ENCODE results near the gene PDE4A. TPM values are rescaled to one million over a fixed set of nuclear protein-coding genes. Genes with fewer than 3 reads are reported as not detected.
A peak's percentile ranks its signal among the peaks of the same experiment; 100 is the strongest.
"Not testable (repeated sequence)": the region's sequence is repeated elsewhere in the genome, so short reads cannot be mapped to it uniquely, and the experiment has no call there.

PDE4A gene
- total and polyA plus RNA-seq, 4 donors, result 10.3 to 23.6 (median 12.8) TPM

DNA sequence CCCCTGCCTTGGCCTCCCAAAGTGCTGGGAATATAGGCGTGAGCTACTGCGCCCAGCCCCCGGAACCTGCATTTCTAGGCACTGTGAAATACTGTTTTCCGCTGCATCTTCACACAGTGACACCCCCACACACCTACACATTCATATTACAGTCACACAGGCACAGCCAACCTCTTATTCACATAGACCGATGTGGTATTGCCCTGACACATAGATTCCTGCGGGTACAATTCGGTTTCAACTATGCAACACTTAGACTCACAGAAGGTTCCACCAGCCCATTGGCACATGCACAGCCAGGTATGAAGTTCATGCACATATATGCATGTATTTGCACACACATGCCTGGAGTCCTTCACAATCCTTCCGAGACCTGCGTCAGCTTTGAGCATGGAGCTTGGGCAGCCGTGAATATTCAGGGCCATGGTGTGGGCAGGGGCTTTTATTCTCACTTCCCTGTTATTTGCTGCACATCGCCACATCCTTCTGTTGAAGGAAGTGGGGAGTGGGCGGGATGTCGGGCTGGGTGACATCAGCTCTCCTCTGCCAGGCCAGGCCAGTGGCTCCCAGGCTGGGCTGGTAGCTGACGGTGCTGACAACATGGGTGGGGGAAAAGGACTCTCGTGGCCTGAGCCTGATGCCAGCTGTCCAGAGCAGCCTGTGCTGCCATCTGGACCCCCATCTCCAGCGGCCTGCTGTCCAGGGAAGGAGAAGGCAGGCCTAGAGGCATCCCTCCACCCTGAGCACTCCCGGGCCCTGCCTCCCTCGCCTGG, 11.6 kb upstream of the PDE4A start:
- TF ChIP-seq, protein P1, sequence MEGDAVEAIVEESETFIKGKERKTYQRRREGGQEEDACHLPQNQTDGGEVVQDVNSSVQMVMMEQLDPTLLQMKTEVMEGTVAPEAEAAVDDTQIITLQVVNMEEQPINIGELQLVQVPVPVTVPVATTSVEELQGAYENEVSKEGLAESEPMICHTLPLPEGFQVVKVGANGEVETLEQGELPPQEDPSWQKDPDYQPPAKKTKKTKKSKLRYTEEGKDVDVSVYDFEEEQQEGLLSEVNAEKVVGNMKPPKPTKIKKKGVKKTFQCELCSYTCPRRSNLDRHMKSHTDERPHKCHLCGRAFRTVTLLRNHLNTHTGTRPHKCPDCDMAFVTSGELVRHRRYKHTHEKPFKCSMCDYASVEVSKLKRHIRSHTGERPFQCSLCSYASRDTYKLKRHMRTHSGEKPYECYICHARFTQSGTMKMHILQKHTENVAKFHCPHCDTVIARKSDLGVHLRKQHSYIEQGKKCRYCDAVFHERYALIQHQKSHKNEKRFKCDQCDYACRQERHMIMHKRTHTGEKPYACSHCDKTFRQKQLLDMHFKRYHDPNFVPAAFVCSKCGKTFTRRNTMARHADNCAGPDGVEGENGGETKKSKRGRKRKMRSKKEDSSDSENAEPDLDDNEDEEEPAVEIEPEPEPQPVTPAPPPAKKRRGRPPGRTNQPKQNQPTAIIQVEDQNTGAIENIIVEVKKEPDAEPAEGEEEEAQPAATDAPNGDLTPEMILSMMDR (IDR thresholded peaks at IDR 0.05; ENCODE audit: control extremely low read depth, extremely low read depth), result no peak
- Histone ChIP-seq H3K9me3 (ENCODE audit: control insufficient read depth in 4 of 4, insufficient read depth in 3 of 4, low read length in 3 of 4) (no peaks in the 10 kb centered on the region), H3K4me3 (no peak overlapping the region), H3K9ac (ENCODE audit: insufficient read depth in 1 of 2, low read length in 2 of 2) (no peak overlapping the region), H3K36me3 (ENCODE audit: control insufficient read depth in 4 of 4, insufficient read depth in 4 of 4, low read length in 4 of 4) (no peaks in the 10 kb centered on the region), H3K4me1 (ENCODE audit: control insufficient read depth in 5 of 5, insufficient read depth in 5 of 5, low read length in 5 of 5) (peaks cover 0 to 12% (median 0%) of the 10 kb centered on the region in 5 donors), H3K27me3 (ENCODE audit: control insufficient read depth in 3 of 3, insufficient read depth in 3 of 3, low read length in 2 of 3) (peaks cover 0 to 31% (median 20%) of the 10 kb centered on the region in 3 donors), H3K27ac (ENCODE audit: low read depth in 1 of 2, low read length in 1 of 2) (peak overlapping the region in 1 of 2 donors; percentile 53)
- WGBS, 2 donors, result 49 to 57% methylated on average over 17 to 18 of the region's 18 CpGs
- no peak for DNase-seq
- ATAC-seq (ENCODE audit: insufficient read depth, low FRiP score), result no peak

DNA sequence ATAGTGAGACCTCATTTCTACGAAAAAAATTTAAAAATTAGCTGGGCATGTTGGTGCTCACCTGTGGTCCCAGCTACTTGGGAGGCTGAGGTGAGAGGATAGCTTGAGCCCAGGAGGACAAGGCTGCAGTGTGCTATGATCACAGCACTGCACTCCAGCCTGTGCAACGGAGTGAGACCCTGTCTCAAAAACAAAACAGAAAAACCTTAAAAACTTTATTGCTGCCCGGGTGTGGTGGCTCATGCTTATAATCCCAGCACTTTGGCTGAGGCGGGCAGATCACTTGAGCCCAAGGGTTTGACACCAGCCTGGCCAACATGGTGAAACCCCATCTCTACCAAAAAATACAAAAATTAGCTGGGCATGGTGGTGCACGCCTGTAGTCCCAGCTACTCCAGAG, 9.1 kb upstream of the PDE4A start:
- H3K9me3 ChIP-seq (ENCODE audit: control insufficient read depth in 4 of 4, insufficient read depth in 3 of 4, low read length in 3 of 4); H3K9ac ChIP-seq (ENCODE audit: insufficient read depth in 1 of 2, low read length in 2 of 2); ATAC-seq (ENCODE audit: insufficient read depth, low FRiP score); H3K4me3 ChIP-seq; H3K36me3 ChIP-seq (ENCODE audit: control insufficient read depth in 4 of 4, insufficient read depth in 4 of 4, low read length in 4 of 4); DNase-seq; H3K4me1 ChIP-seq (ENCODE audit: control insufficient read depth in 5 of 5, insufficient read depth in 5 of 5, low read length in 5 of 5); H3K27ac ChIP-seq (ENCODE audit: low read depth in 1 of 2, low read length in 1 of 2): not testable (repeated sequence)
- H3K27me3 ChIP-seq (ENCODE audit: control insufficient read depth in 3 of 3, insufficient read depth in 3 of 3, low read length in 2 of 3), result peaks cover 0 to 36% (median 23%) of the 10 kb centered on the region in 3 donors
- 83 to 94% methylated on average over 5 of the region's 5 CpGs for WGBS, 2 donors

DNA sequence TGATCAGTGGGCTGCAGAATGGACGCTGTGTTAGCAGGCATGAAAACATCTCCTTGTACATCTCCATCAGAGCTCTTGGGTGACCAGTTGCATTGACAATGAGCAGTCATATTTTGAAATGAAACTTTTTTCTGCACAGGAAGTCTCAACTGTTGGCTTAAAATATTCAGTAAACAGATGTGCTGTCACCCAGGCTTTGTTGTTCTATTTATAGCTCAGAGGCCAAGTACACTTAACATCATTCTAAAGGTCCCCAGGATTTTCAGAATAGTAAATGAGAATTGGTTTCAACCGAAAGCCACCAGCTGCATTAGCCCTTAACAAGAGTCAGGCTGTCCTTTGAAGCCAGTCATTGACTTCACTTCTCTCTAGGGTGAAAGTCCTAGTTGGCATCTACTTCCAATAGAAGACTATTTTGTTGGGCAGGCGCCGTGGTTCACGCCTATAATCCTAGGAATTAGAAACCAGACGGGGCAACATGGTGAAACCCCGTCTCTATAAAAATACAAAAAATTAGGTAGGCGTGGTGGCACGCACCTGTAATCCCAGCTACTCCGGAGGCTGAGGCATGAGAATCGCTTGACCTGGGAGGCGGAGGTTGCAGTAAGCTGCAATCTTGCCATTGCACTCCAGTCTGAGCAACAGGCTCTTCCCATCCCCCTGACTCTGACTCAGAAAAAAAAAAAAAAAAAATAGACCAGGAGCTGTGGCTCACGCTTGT, 7.9 kb upstream of the PDE4A start:
- WGBS, 2 donors, result 71 to 81% methylated on average over 13 of the region's 13 CpGs
- Histone ChIP-seq H3K27me3 (ENCODE audit: control insufficient read depth in 3 of 3, insufficient read depth in 3 of 3, low read length in 2 of 3) (peaks cover 0 to 38% (median 24%) of the 10 kb centered on the region in 3 donors), H3K4me1 (ENCODE audit: control insufficient read depth in 5 of 5, insufficient read depth in 5 of 5, low read length in 5 of 5) (peaks cover 0 to 7% (median 0%) of the 10 kb centered on the region in 5 donors), H3K4me3 (no peak overlapping the region), H3K36me3 (ENCODE audit: control insufficient read depth in 4 of 4, insufficient read depth in 4 of 4, low read length in 4 of 4) (no peaks in the 10 kb centered on the region), H3K9ac (ENCODE audit: insufficient read depth in 1 of 2, low read length in 2 of 2) (no peak overlapping the region), H3K9me3 (ENCODE audit: control insufficient read depth in 4 of 4, insufficient read depth in 3 of 4, low read length in 3 of 4) (peaks cover 0 to 3% (median 0%) of the 10 kb centered on the region in 4 donors), H3K27ac (ENCODE audit: low read depth in 1 of 2, low read length in 1 of 2) (no peak overlapping the region)
- no peak for ATAC-seq (ENCODE audit: insufficient read depth, low FRiP score)
- no peak for DNase-seq
- TF ChIP-seq, protein P1 (IDR thresholded peaks at IDR 0.05; ENCODE audit: control extremely low read depth, extremely low read depth), result no peak

DNA sequence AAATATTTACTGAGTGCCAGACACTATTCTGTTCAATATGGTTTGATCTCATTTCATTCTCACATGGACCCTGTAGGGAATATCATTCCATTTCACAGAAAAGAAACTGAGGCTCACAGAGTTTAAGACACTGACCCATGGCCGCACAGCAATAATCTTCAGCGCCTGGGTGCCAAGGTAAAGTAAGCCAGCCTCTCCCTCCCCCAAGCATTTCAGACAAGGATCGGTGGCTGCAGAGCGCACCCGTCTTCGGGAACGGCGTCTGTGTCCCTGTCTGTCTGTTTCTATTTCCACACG, 4.3 kb upstream of the PDE4A start:
- Histone ChIP-seq H3K4me1 (ENCODE audit: control insufficient read depth in 5 of 5, insufficient read depth in 5 of 5, low read length in 5 of 5) (peaks cover 0 to 17% (median 0%) of the 10 kb centered on the region in 5 donors), H3K36me3 (ENCODE audit: control insufficient read depth in 4 of 4, insufficient read depth in 4 of 4, low read length in 4 of 4) (no peaks in the 10 kb centered on the region), H3K9ac (ENCODE audit: insufficient read depth in 1 of 2, low read length in 2 of 2) (no peak overlapping the region), H3K4me3 (peak overlapping the region; percentile 18), H3K9me3 (ENCODE audit: control insufficient read depth in 4 of 4, insufficient read depth in 3 of 4, low read length in 3 of 4) (peaks cover 0 to 3% (median 0%) of the 10 kb centered on the region in 4 donors), H3K27ac (ENCODE audit: low read depth in 1 of 2, low read length in 1 of 2) (peak overlapping the region in 1 of 2 donors; percentile 28), H3K27me3 (ENCODE audit: control insufficient read depth in 3 of 3, insufficient read depth in 3 of 3, low read length in 2 of 3) (peaks cover 0 to 55% (median 45%) of the 10 kb centered on the region in 3 donors)
- TF ChIP-seq, protein P1 (IDR thresholded peaks at IDR 0.05; ENCODE audit: control extremely low read depth, extremely low read depth), result no peak
- ATAC-seq (ENCODE audit: insufficient read depth, low FRiP score) (no peak), DNase-seq (no peak)
- 8 to 9% methylated on average over 9 of the region's 9 CpGs for WGBS, 2 donors

Measured in lung (tissue), 12 donors.